ENCODE measurements around the gene CDH12.

- TF ChIP-seq CTCF (IDR thresholded peaks at IDR 0.05): no peak
- TF ChIP-seq POLR2A (IDR thresholded peaks at IDR 0.05): no peak
- no peak for TF ChIP-seq POLR2AphosphoS5 (IDR thresholded peaks at IDR 0.05)
Measured at GRCh38 chr5:22604711-22605110, 248.4 kb downstream of the CDH12 start.
